Measurements from ENCODE around the gene ADAMTS10. TPM values are rescaled to one million over a fixed set of nuclear protein-coding genes. Genes with fewer than 3 reads are reported as not detected.

ADAMTS10 gene
- total and polyA plus RNA-seq, 4 donors = 1.2 to 10.1 (median 3.6) TPM

GRCh38 chr19:8643860-8644653 lies 33.5 kb upstream of the ADAMTS10 start:
- no peaks in the 10 kb centered on the region for H3K27me3 ChIP-seq (ENCODE audit: control insufficient read depth in 4 of 4, insufficient read depth in 4 of 4, low read length in 3 of 4)
- H3K36me3 ChIP-seq (ENCODE audit: control insufficient read depth in 4 of 4, insufficient read depth in 3 of 4, low read depth in 1 of 4, low read length in 3 of 4) = no peaks in the 10 kb centered on the region
- DNase-seq (ENCODE audit: low spot score) = no peak
- H3K27ac ChIP-seq (ENCODE audit: low read depth in 1 of 2, low read length in 2 of 2) = no peak overlapping the region
- 86% methylated on average over 7 of the region's 7 CpGs for WGBS
- H3K9ac ChIP-seq (ENCODE audit: low read depth in 1 of 2, low read length in 2 of 2) = no peak overlapping the region
- TF ChIP-seq TAF1 (conservative IDR thresholded peaks at IDR 0.05) = no peak
- TF ChIP-seq HNF4A (conservative IDR thresholded peaks at IDR 0.05) = no peak
- TF ChIP-seq ATF3 (IDR thresholded peaks at IDR 0.05) = no peak
- TF ChIP-seq NR2F2 (IDR thresholded peaks at IDR 0.05) = no peak
- no peak for TF ChIP-seq SP1 (IDR thresholded peaks at IDR 0.05)
- TF ChIP-seq YY1 (IDR thresholded peaks at IDR 0.05) = no peak
- TF ChIP-seq FOXA1 (IDR thresholded peaks at IDR 0.05) = no peak
- no peak for TF ChIP-seq EGR1 (IDR thresholded peaks at IDR 0.05; ENCODE audit: low read depth in 2 of 2)
- no peak for TF ChIP-seq HNF4G (IDR thresholded peaks at IDR 0.05)
- no peak for TF ChIP-seq JUND (IDR thresholded peaks at IDR 0.05)
- no peak for TF ChIP-seq REST (IDR thresholded peaks at IDR 0.05)
- no peak for TF ChIP-seq GABPA (IDR thresholded peaks at IDR 0.05 in 1 of 2, conservative IDR thresholded peaks at IDR 0.05 in 1 of 2)
- TF ChIP-seq RAD21 (IDR thresholded peaks at IDR 0.05) = no peak
- no peak for TF ChIP-seq MAX (IDR thresholded peaks at IDR 0.05)
- no peak overlapping the region for H3K4me3 ChIP-seq (ENCODE audit: low read depth in 1 of 3, low read length in 3 of 3)
- peaks cover 0 to 1% (median 0%) of the 10 kb centered on the region in 4 donors for H3K9me3 ChIP-seq (ENCODE audit: control insufficient read depth in 4 of 4, low read length in 3 of 4)
- H3K4me1 ChIP-seq (ENCODE audit: control insufficient read depth in 4 of 4, insufficient read depth in 4 of 4, low read length in 3 of 4) = peaks cover 10 to 34% (median 29%) of the 10 kb centered on the region in 4 donors

GRCh38 chr19:8642561-8642960 lies 32.0 kb upstream of the ADAMTS10 start:
- TF ChIP-seq NR2F2 (IDR thresholded peaks at IDR 0.05) (no peak), FOXA1 (IDR thresholded peaks at IDR 0.05) (no peak), ATF3 (IDR thresholded peaks at IDR 0.05) (no peak), MAX (IDR thresholded peaks at IDR 0.05) (no peak), TAF1 (conservative IDR thresholded peaks at IDR 0.05) (no peak), RAD21 (IDR thresholded peaks at IDR 0.05) (no peak), RXRA (IDR thresholded peaks at IDR 0.05) (no peak), CTCF (IDR thresholded peaks at IDR 0.05; ENCODE audit: low read depth, low read length, missing input control) (no peak), GABPA (IDR thresholded peaks at IDR 0.05 in 1 of 2, conservative IDR thresholded peaks at IDR 0.05 in 1 of 2) (no peak), HNF4G (IDR thresholded peaks at IDR 0.05) (no peak), HNF4A (conservative IDR thresholded peaks at IDR 0.05) (no peak), YY1 (IDR thresholded peaks at IDR 0.05) (no peak), FOXA2 (IDR thresholded peaks at IDR 0.05) (no peak), ZBTB33 (IDR thresholded peaks at IDR 0.05) (no peak), REST (IDR thresholded peaks at IDR 0.05) (no peak), EGR1 (IDR thresholded peaks at IDR 0.05; ENCODE audit: low read depth in 2 of 2) (no peak)
- H3K4me1 ChIP-seq (ENCODE audit: control insufficient read depth in 4 of 4, insufficient read depth in 4 of 4, low read length in 3 of 4) = peaks cover 16 to 47% (median 43%) of the 10 kb centered on the region in 4 donors
- H3K36me3 ChIP-seq (ENCODE audit: control insufficient read depth in 4 of 4, insufficient read depth in 3 of 4, low read depth in 1 of 4, low read length in 3 of 4) = no peaks in the 10 kb centered on the region
- H3K9ac ChIP-seq (ENCODE audit: low read depth in 1 of 2, low read length in 2 of 2) = no peak overlapping the region
- H3K4me3 ChIP-seq (ENCODE audit: low read depth in 1 of 3, low read length in 3 of 3) = no peak overlapping the region
- H3K27me3 ChIP-seq (ENCODE audit: control insufficient read depth in 4 of 4, insufficient read depth in 4 of 4, low read length in 3 of 4) = no peaks in the 10 kb centered on the region
- no peak overlapping the region for H3K27ac ChIP-seq (ENCODE audit: low read depth in 1 of 2, low read length in 2 of 2)
- peaks cover 0 to 1% (median 0%) of the 10 kb centered on the region in 4 donors for H3K9me3 ChIP-seq (ENCODE audit: control insufficient read depth in 4 of 4, low read length in 3 of 4)
- WGBS = 84% methylated on average over 5 of the region's 5 CpGs
- no peak for DNase-seq (ENCODE audit: low spot score)

Measured in liver (tissue), 9 donors.